ENCODE results near the gene AKR1C8. TPM values are rescaled to one million over a fixed set of nuclear protein-coding genes. Genes with fewer than 3 reads are reported as not detected.

AKR1C8 gene
- polyA plus RNA-seq, 1 of the 3 experiments (the other 2 are of a cell fraction), result not detected

DNA sequence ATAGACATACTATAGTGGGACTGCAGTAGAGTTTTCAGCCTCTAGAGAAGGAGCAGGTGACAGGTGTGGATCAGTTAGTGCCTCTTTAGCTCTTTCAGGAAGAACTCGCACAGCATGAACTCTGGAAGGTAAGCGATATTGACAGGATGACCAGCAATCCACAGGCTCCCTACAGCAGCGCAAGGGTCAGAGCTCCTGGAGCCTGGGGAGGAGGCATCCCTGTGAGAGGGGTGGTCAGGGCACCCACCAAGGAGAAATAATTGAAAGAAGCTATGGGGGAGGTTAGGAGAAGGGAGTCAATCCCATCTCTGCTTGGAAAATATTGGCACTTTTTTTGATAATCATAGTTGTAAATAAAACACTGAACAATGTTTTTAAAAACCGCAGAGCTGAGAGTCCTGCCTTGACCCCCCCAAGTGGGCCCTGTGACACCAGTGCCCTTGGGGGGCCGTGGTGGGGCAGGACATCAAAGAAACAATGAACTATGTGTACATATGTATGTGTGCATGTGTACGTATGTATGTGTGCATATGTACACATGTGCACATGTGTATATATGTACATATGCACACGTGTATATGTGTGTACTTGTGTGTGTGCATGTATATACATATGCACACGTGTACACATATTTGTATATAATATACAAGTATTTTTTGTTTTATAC is 77.0 kb downstream of the AKR1C8 start:
- CTCF ChIA-PET, result interaction anchor here (0.8 to 1.0 kb wide), 2 partner anchors 13 kb away, joined by 3 to 4 read pairs; partner anchors contain the start of gene AKR1C3

DNA sequence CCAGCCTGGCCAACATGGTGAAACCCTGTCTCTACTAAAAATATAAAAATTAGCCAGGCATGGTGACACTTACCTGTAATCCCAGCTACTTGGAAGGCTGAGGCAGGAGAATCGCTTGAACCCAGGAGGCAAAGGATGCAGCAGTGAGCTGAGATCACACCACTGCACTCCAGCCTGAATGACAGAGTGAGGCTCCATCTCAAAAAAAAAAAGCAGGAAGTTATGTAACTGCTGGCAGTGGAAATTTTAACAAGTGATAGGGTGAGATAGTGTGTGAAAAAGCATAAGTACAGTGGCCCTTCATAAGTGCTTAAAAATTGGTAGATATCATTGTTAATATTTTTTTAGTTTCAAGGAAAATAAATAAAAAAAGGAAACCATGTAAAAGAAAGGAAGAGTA is 78.4 kb downstream of the AKR1C8 start:
- H3K36me3 ChIP-seq (replicated peaks in 1 of 2; ENCODE audit: control insufficient read depth in 1 of 2, insufficient read depth in 2 of 2, low read length in 1 of 2), result no peaks in the 10 kb centered on the region
- H3K27me3 ChIP-seq (ENCODE audit: insufficient read depth), result no peaks in the 10 kb centered on the region
- H3K4me1 ChIP-seq (ENCODE audit: control insufficient read depth in 1 of 2, insufficient read depth in 2 of 2, low read depth in 1 of 2, low read length in 1 of 2), result no peaks in the 10 kb centered on the region
- no peak overlapping the region for H3K4me3 ChIP-seq (ENCODE audit: low read depth in 2 of 2, low read length in 1 of 2)
- no peak overlapping the region for H2AFZ ChIP-seq (ENCODE audit: low read depth)
- no peaks in the 10 kb centered on the region for H3K9me3 ChIP-seq
- no peak for DNase-seq
- H3K9me2 ChIP-seq, result no peaks in the 10 kb centered on the region
- no peaks in the 10 kb centered on the region for H3F3A ChIP-seq (replicated peaks; ENCODE audit: insufficient read depth)
- no peak overlapping the region for H3K9ac ChIP-seq
- H3K79me2 ChIP-seq (ENCODE audit: insufficient read depth), result no peaks in the 10 kb centered on the region
- no peak overlapping the region for H3K27ac ChIP-seq (ENCODE audit: low read depth in 2 of 2, low read length in 1 of 2)
- WGBS (ENCODE audit: low lambda C conversion rate), result 50% methylated on average over 1 of the region's 1 CpG
- CTCF ChIA-PET, result interaction anchor here (1.4 kb wide), 1 partner anchor 255 kb away, joined by 4 read pairs; no protein-coding TSS in a partner anchor
- TF ChIP-seq RCOR1 (IDR thresholded peaks at IDR 0.05; ENCODE audit: low read length) (no peak), ELF1 (IDR thresholded peaks at IDR 0.05) (no peak), FOSL2 (IDR thresholded peaks at IDR 0.05; ENCODE audit: borderline replicate concordance, low read depth) (no peak), RXRA (IDR thresholded peaks at IDR 0.05; ENCODE audit: borderline replicate concordance, low read depth) (no peak), GATA2 (CRISPR knock-in tag; IDR thresholded peaks at IDR 0.05) (no peak), RFX5 (IDR thresholded peaks at IDR 0.05; ENCODE audit: low read length) (no peak), MXI1 (IDR thresholded peaks at IDR 0.05; ENCODE audit: low read depth, low read length) (no peak)
- TF ChIP-seq, protein P1, sequence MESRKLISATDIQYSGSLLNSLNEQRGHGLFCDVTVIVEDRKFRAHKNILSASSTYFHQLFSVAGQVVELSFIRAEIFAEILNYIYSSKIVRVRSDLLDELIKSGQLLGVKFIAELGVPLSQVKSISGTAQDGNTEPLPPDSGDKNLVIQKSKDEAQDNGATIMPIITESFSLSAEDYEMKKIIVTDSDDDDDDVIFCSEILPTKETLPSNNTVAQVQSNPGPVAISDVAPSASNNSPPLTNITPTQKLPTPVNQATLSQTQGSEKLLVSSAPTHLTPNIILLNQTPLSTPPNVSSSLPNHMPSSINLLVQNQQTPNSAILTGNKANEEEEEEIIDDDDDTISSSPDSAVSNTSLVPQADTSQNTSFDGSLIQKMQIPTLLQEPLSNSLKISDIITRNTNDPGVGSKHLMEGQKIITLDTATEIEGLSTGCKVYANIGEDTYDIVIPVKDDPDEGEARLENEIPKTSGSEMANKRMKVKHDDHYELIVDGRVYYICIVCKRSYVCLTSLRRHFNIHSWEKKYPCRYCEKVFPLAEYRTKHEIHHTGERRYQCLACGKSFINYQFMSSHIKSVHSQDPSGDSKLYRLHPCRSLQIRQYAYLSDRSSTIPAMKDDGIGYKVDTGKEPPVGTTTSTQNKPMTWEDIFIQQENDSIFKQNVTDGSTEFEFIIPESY (IDR thresholded peaks at IDR 0.05; ENCODE audit: borderline replicate concordance, low read depth), result no peak
- POLR2A ChIA-PET, result no interaction called here
- H4K20me1 ChIP-seq (ENCODE audit: insufficient read depth), result no peaks in the 10 kb centered on the region
- no peak overlapping the region for H3K4me2 ChIP-seq

More for the DNA sequence above, 77.0 kb downstream of the AKR1C8 start:
- H3K9ac ChIP-seq, result no peak overlapping the region
- no peak overlapping the region for H3K4me3 ChIP-seq (ENCODE audit: low read depth in 2 of 2, low read length in 1 of 2)
- H3K4me2 ChIP-seq, result no peak overlapping the region
- WGBS (ENCODE audit: low lambda C conversion rate), result 39% methylated on average over 8 of the region's 8 CpGs
- no peak overlapping the region for H3K27ac ChIP-seq (ENCODE audit: low read depth in 2 of 2, low read length in 1 of 2)
- TF ChIP-seq, protein P2, sequence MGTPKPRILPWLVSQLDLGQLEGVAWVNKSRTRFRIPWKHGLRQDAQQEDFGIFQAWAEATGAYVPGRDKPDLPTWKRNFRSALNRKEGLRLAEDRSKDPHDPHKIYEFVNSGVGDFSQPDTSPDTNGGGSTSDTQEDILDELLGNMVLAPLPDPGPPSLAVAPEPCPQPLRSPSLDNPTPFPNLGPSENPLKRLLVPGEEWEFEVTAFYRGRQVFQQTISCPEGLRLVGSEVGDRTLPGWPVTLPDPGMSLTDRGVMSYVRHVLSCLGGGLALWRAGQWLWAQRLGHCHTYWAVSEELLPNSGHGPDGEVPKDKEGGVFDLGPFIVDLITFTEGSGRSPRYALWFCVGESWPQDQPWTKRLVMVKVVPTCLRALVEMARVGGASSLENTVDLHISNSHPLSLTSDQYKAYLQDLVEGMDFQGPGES (IDR thresholded peaks at IDR 0.05; ENCODE audit: low read depth, low read length), result no peak
- TF ChIP-seq RCOR1 (IDR thresholded peaks at IDR 0.05; ENCODE audit: low read length) (no peak), ELF1 (IDR thresholded peaks at IDR 0.05) (no peak), MEF2A (IDR thresholded peaks at IDR 0.05; ENCODE audit: borderline replicate concordance, low read depth) (no peak), NRF1 (IDR thresholded peaks at IDR 0.05; ENCODE audit: low read depth, low read length) (no peak), FOSL2 (IDR thresholded peaks at IDR 0.05; ENCODE audit: borderline replicate concordance, low read depth) (no peak), POLR2AphosphoS5 (IDR thresholded peaks at IDR 0.05; ENCODE audit: low read depth, low read length) (no peak), TCF12 (IDR thresholded peaks at IDR 0.05) (no peak), FOXM1 (IDR thresholded peaks at IDR 0.05; ENCODE audit: low read depth) (no peak), NFIC (IDR thresholded peaks at IDR 0.05; ENCODE audit: borderline replicate concordance) (no peak), EP300 (IDR thresholded peaks at IDR 0.05; ENCODE audit: borderline replicate concordance in 1 of 2, low read depth in 1 of 2, low read length in 1 of 2) (no peak), MXI1 (IDR thresholded peaks at IDR 0.05; ENCODE audit: low read depth, low read length) (no peak), RAD21 (IDR thresholded peaks at IDR 0.05; ENCODE audit: low read length) (no peak), JUND (IDR thresholded peaks at IDR 0.05) (no peak)
- TF ChIP-seq, protein P3, sequence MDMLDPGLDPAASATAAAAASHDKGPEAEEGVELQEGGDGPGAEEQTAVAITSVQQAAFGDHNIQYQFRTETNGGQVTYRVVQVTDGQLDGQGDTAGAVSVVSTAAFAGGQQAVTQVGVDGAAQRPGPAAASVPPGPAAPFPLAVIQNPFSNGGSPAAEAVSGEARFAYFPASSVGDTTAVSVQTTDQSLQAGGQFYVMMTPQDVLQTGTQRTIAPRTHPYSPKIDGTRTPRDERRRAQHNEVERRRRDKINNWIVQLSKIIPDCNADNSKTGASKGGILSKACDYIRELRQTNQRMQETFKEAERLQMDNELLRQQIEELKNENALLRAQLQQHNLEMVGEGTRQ (IDR thresholded peaks at IDR 0.05; ENCODE audit: borderline replicate concordance, low read depth, low read length), result no peak
- TF ChIP-seq, protein P4, sequence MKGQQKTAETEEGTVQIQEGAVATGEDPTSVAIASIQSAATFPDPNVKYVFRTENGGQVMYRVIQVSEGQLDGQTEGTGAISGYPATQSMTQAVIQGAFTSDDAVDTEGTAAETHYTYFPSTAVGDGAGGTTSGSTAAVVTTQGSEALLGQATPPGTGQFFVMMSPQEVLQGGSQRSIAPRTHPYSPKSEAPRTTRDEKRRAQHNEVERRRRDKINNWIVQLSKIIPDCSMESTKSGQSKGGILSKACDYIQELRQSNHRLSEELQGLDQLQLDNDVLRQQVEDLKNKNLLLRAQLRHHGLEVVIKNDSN (IDR thresholded peaks at IDR 0.05; ENCODE audit: borderline replicate concordance, low read depth), result no peak
- POLR2A ChIA-PET, result no interaction called here
- H3K4me1 ChIP-seq (ENCODE audit: control insufficient read depth in 1 of 2, insufficient read depth in 2 of 2, low read depth in 1 of 2, low read length in 1 of 2), result no peaks in the 10 kb centered on the region
- H3F3A ChIP-seq (replicated peaks; ENCODE audit: insufficient read depth), result no peaks in the 10 kb centered on the region
- H4K20me1 ChIP-seq (ENCODE audit: insufficient read depth), result no peaks in the 10 kb centered on the region
- no peaks in the 10 kb centered on the region for H3K79me2 ChIP-seq (ENCODE audit: insufficient read depth)
- no peaks in the 10 kb centered on the region for H3K27me3 ChIP-seq (ENCODE audit: insufficient read depth)
- DNase-seq, result no peak
- H3K9me2 ChIP-seq, result no peaks in the 10 kb centered on the region
- no peaks in the 10 kb centered on the region for H3K36me3 ChIP-seq (replicated peaks in 1 of 2; ENCODE audit: control insufficient read depth in 1 of 2, insufficient read depth in 2 of 2, low read length in 1 of 2)
- no peak overlapping the region for H2AFZ ChIP-seq (ENCODE audit: low read depth)
- H3K9me3 ChIP-seq, result no peaks in the 10 kb centered on the region
